Retinal pigment epithelial cell (primary cell): Measurements from ENCODE around the gene ALK.

Experiments used
- DNase-seq: peaks from one replicate; pipeline ENCODE4 v3.0.0-alpha.2; 2010; ENCODE audit warnings: low read depth
- H3K4me3 ChIP-seq: 2 replicates; pipeline ENCODE4 v1.5.1; 2011; ENCODE audit warnings: mild to moderate bottlenecking, low read length, control low read depth, moderate library complexity
- TF ChIP-seq, protein P1 (sequence below): conservative IDR thresholded peaks from 2 replicates; pipeline ENCODE4 v1.5.1; 2011; ENCODE audit warnings: low read depth, low read length, control low read depth, inconsistent platforms

ALK gene

DNA sequence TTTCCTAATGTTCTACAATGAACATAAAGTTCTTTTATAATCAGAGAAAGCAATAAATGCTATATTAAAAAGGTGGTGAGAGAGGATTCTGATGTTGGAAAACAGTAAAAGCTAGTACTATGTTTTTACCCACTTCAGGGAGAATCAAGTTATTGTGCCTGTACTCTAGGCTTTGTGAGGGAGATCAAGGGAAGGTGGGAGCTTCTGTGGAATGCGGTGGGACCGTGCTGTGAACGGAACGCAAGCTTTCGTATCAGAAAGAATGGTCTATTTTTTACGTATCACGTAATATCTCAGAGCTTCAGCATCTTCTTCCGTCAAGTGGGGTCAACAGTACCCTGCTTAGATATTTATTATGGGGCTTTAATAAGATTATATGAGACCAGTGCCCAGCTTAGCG, 613.0 kb downstream of the ALK start:
- TF ChIP-seq, protein P1, sequence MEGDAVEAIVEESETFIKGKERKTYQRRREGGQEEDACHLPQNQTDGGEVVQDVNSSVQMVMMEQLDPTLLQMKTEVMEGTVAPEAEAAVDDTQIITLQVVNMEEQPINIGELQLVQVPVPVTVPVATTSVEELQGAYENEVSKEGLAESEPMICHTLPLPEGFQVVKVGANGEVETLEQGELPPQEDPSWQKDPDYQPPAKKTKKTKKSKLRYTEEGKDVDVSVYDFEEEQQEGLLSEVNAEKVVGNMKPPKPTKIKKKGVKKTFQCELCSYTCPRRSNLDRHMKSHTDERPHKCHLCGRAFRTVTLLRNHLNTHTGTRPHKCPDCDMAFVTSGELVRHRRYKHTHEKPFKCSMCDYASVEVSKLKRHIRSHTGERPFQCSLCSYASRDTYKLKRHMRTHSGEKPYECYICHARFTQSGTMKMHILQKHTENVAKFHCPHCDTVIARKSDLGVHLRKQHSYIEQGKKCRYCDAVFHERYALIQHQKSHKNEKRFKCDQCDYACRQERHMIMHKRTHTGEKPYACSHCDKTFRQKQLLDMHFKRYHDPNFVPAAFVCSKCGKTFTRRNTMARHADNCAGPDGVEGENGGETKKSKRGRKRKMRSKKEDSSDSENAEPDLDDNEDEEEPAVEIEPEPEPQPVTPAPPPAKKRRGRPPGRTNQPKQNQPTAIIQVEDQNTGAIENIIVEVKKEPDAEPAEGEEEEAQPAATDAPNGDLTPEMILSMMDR: no peak
- H3K4me3 ChIP-seq: no peak overlapping the region
- DNase-seq: no peak

DNA sequence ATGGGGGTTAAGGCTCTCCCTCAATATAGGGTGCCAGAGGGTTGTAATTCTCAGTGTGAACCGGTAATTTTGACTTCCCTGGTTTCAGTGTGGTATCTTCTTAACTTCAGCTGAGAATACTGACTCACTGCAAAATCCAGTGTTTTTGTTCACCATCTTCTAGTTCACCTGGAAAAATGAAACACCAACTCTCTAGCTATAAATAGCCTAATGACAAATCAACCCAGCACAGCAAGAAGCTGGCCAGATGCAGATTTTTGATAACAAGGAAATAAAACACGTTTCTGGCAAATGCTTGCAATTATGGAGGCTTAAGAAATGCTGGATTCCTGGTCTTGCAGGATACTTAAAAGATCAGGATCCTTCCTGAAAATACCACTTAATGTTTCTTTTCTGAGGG, 613.9 kb downstream of the ALK start:
- no peak overlapping the region for H3K4me3 ChIP-seq
- TF ChIP-seq, protein P1: no peak
- DNase-seq: no peak

DNA sequence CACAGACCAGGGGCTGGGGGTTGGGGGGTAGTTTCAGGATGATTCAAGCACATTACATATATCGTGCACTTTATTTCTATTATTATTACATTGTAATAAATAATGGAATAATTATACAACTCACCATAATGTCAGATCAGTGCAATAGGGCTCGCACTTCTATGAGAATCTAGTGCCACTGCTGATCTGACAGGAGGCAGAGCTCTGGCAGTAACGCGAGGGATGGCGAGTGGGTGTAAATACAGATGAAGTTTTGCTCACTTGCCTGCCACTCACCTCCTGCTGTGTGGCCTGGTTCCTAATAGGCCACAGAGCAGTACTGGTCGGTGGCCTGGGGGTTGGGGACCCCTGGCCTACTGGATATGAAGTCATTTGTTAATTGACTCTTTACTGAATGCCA, 615.6 kb downstream of the ALK start:
- TF ChIP-seq, protein P1: no peak
- H3K4me3 ChIP-seq: no peak overlapping the region
- no peak for DNase-seq

DNA sequence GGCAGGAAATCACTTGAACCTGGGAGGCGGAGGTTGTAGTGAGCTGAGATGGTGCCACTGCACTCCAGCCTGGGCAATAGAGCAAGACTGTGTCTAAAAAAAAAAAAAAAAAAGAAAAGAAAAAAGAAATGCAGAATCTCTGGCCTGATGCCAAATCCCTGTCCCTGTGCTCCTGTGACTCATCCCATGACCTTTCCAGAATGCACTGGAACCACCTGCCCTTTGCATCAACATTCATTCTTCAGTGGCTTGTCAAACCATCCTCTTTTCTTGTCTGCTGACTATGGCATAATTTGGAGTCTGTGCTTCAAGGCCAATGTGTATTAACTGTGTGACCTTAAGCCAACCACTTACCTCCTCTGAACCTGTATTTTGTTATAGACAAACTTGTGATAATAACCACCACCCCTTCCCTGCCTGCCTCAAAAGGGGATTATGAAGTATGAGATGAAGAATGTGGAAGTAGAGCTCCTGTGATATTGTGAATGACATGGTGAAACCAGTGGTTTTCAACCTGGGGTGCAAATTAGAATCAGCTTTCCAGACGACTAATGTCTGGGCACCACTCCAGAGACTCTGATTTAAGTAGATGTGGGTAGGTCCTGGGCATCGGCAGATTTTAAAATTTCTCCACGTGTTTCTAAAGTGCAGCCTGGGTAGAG, 616.9 kb downstream of the ALK start:
- DNase-seq: peak; percentile 35

DNA sequence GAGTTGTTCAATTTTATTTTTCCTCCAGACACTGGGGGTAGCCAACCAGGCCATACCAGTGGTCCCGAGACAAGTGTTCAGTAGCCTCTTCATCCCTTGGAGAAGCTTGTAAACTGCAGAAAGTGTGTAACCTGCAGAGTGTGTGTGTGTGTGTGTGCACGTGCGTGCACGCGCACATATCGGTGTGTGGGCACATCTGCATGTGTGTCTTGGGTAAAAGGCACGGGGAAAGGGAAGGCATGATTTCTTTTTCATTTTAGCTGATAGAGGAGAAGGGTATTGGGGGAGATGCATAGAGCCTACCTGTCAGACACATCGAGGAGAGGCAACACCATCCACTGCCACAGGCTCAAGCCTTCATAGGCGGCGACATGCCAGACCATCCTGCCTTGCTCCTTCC, 624.8 kb downstream of the ALK start:
- TF ChIP-seq, protein P1: no peak
- no peak overlapping the region for H3K4me3 ChIP-seq
- no peak for DNase-seq

More for the DNA sequence above, 616.9 kb downstream of the ALK start:
- TF ChIP-seq, protein P1: no peak
- no peak overlapping the region for H3K4me3 ChIP-seq

DNA sequence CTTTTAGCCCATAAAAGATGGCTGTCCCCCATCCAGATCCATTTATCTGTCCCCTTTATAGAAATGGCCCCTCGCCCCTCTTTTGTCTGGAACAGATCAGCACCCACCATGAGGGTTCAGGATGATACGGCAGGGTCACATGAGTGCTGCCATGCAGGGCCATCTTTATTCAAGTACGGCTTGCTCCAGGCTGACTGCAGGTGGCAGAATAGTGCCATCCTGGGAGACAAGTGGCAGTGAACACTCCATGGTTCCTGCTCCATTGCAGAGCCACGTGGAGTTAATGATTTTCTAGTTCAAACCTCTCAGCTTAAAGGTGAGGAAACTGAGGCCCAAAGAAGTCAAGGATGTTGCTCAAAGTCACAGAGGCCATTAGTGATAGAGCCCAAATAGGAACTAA, 625.5 kb downstream of the ALK start:
- no peak overlapping the region for H3K4me3 ChIP-seq
- TF ChIP-seq, protein P1: peak; percentile 30
- DNase-seq: no peak

DNA sequence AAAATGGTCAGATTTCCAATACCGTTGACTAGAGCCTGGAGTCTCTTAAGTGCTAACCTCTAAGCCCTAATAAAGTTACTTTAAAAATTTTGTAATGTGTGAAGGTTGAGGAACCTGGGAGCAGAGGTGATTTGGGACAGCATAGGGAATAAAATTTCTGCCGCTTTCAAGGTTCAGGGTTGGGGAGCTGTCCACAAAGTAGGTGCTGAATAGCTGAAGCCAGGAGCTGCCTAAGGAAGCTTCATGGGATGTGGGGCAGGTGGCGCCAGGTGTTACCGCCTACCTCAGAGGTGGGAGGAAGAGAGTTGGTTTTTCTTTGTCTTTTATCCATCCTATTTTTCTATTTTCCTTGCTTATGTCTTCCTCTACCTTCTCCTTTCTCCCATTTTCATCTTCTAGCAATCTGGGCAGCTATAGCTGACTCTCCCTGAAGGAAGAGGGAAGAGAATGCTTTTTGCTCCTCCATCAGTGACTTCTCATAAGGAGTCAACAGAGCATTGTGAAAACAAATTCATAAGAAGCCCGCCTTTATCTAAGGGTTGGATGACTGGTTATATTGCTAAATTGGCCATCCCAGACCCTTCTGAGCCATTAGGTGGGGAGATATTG, 627.5 kb downstream of the ALK start:
- no peak for DNase-seq
- H3K4me3 ChIP-seq: no peak overlapping the region
- TF ChIP-seq, protein P1: no peak
